Panc1 (cell line): ENCODE data around the gene MRLN. TPM values are rescaled to one million over a fixed set of nuclear protein-coding genes. Genes with fewer than 3 reads are reported as not detected.

ENCODE experiments used
- ATAC-seq: fragments of 200-7000 bp; cut with Tn5 transposase; 2 replicates; pipeline ENCODE4 v1.9.1; 2020; ENCODE audit warnings: mild to moderate bottlenecking, moderate library complexity
- BruUV-seq: library from RNA; stranded (reverse); fragments of 400-500 nt; replicated peaks from 2 replicates; lab custom pipeline; 2021; lab: Mats Ljungman, UMichigan
- CTCF ChIA-PET: fragments of 300-600 bp; sonication (Branson Sonifier 250); formaldehyde crosslinking; loops from one replicate; lab custom pipeline; 2022; ENCODE audit warnings: antibody characterized with exemption; lab: Charles Lee
- POLR2A ChIA-PET: fragments of 300-600 bp; sonication (Branson Sonifier 250); formaldehyde crosslinking; loops from one replicate; lab custom pipeline; 2022; ENCODE audit warnings: antibody characterized with exemption; lab: Charles Lee
- DNase-seq: peaks from one replicate; pipeline ENCODE4 v3.0.0-alpha.2; 2010; ENCODE audit warnings: low read depth, low spot score
- H3K27ac ChIP-seq: 2 replicates; pipeline ENCODE4 v1.5.1; 2011; ENCODE audit warnings: mild to moderate bottlenecking, low read length, inconsistent platforms
- H3K27me3 ChIP-seq: fragments of 200-500 bp; sonication (Bioruptor generic); 2 replicates; pipeline ENCODE4 v1.6.0; 2014; ENCODE audit warnings: low read length, inconsistent platforms; ENCODE audit not compliant: control insufficient read depth, insufficient read depth
- H3K36me3 ChIP-seq: fragments of 200-500 bp; sonication (Bioruptor generic); 2 replicates; pipeline ENCODE4 v1.5.1; 2014; ENCODE audit warnings: inconsistent platforms, mild to moderate bottlenecking, low read length, moderate library complexity; ENCODE audit not compliant: control insufficient read depth, insufficient read depth
- H3K4me1 ChIP-seq: 2 replicates; pipeline ENCODE4 v1.5.1; 2011; ENCODE audit warnings: inconsistent platforms, mild to moderate bottlenecking, low read length, moderate library complexity; ENCODE audit not compliant: control insufficient read depth, insufficient read depth
- H3K4me3 ChIP-seq, 2 experiments: 2 replicates each; pipeline ENCODE4 v1.5.1; 2011 to 2012; ENCODE audit warnings: low read depth in 2 of 2, low read length in 2 of 2, mild to moderate bottlenecking in 2 of 2, inconsistent platforms in 1 of 2, moderate library complexity in 1 of 2
- H3K9me3 ChIP-seq: fragments of 200-500 bp; sonication (Bioruptor generic); 2 replicates; pipeline ENCODE4 v1.5.1; 2014; ENCODE audit warnings: low read depth, mild to moderate bottlenecking, inconsistent platforms, low read length, moderate library complexity; ENCODE audit not compliant: control insufficient read depth, insufficient read depth
- CTCF ChIP-seq: fragments of 450-650 bp; IDR thresholded peaks from 2 replicates; pipeline ENCODE4 v1.5.1; 2017; ENCODE audit warnings: mild to moderate bottlenecking
- POLR2AphosphoS5 ChIP-seq: IDR thresholded peaks from 2 replicates; pipeline ENCODE4 v1.6.1; 2012; ENCODE audit warnings: mild to moderate bottlenecking, low read depth, low read length, moderate library complexity
- REST ChIP-seq, 2 experiments: IDR thresholded peaks; 2 replicates each; pipeline ENCODE4 v1.6.1; 2011 to 2012; ENCODE audit warnings: low read depth in 2 of 2, control low read depth in 1 of 2, low read length in 1 of 2, mild to moderate bottlenecking in 1 of 2, moderate library complexity in 1 of 2; ENCODE audit not compliant: insufficient read depth in 1 of 2
- SIN3A ChIP-seq: IDR thresholded peaks from 2 replicates; pipeline ENCODE4 v1.6.1; 2012; ENCODE audit warnings: low read depth, mild to moderate bottlenecking, low read length, moderate library complexity, borderline replicate concordance; ENCODE audit not compliant: insufficient read depth
- TCF7L2 ChIP-seq: IDR thresholded peaks from 2 replicates; pipeline ENCODE4 v1.6.1; 2011; ENCODE audit warnings: mild to moderate bottlenecking, low read depth, low read length, inconsistent platforms
- in situ Hi-C: cut with HindIII; loops from 2 replicates; pipeline ENCODE4 v1.10.0; 2016; ENCODE audit warnings: low sequenced_read_pairs, low pct_unique_long_range_greater_than_20kb
- intact Hi-C: fragments of 100-400 bp; cut with micrococcal nuclease; formaldehyde crosslinking; loops from one replicate; pipeline ENCODE4 v1.10.0; 2022; ENCODE audit not compliant: unreplicated experiment
- total RNA-seq: library from RNA; stranded (reverse); gene quantifications from one replicate; pipeline ENCODE4 v1.2.1, GENCODE V29; 2021; ENCODE audit not compliant: unreplicated experiment

MRLN gene
- total RNA-seq, 1 experiment from 2014 or later: not detected

DNA sequence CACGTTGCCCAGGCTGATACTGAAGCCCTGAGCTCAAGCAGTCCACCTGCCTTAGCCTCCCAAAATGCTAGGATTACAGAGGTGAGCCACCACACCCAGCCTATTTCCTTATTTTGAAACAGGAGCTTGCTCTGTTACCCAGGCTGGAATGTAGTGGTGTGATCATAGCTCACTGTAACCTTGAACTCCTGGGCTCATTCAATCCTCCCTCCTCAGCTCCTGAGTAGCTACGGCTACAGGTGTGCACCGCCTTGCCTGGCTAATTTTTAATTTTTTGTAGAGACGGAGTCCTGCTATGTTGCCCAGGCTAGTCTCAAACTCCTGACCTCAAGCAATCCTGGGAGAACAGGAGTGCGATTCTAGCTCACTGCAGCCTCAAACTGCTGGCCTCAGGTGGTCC lies 11.7 kb downstream of the MRLN start:
- CTCF ChIA-PET: no interaction called here
- H3K36me3 ChIP-seq: no peaks in the 10 kb centered on the region
- no peak overlapping the region for H3K27ac ChIP-seq
- in situ Hi-C loops: no loop called here
- no peaks in the 10 kb centered on the region for H3K9me3 ChIP-seq
- no peak for ATAC-seq
- POLR2A ChIA-PET: no interaction called here
- DNase-seq: no peak
- H3K27me3 ChIP-seq: peaks cover 9% of the 10 kb centered on the region; the same call in 1 of the 2 replicates
- H3K4me3 ChIP-seq: no peak overlapping the region
- H3K4me1 ChIP-seq: no peaks in the 10 kb centered on the region
- TF ChIP-seq CTCF (no peak), REST (IDR thresholded peaks at IDR 0.05; ENCODE audit: insufficient read depth in 1 of 2, low read depth in 2 of 2, low read length in 1 of 2) (no peak), POLR2AphosphoS5 (no peak), TCF7L2 (no peak), SIN3A (no peak)
- BruUV-seq: no TSS peak
- intact Hi-C loops: no loop called here

- Histone ChIP-seq H3K4me1 (no peaks in the 10 kb centered on the region), H3K27me3 (peaks cover 9% of the 10 kb centered on the region; the same call in 1 of the 2 replicates), H3K9me3 (no peaks in the 10 kb centered on the region), H3K36me3 (no peaks in the 10 kb centered on the region), H3K27ac (no peak overlapping the region), H3K4me3 (no peak overlapping the region)
- in situ Hi-C loops: no loop called here
- DNase-seq (no peak), ATAC-seq (no peak)
- POLR2A ChIA-PET: no interaction called here
- CTCF ChIA-PET: no interaction called here
- TF ChIP-seq REST (IDR thresholded peaks at IDR 0.05; ENCODE audit: insufficient read depth in 1 of 2, low read depth in 2 of 2, low read length in 1 of 2) (no peak), SIN3A (no peak), POLR2AphosphoS5 (no peak), CTCF (no peak), TCF7L2 (no peak)
- intact Hi-C loops: no loop called here
- no TSS peak for BruUV-seq
Measured at GRCh38 chr10:59741048-59741447, 12.2 kb downstream of the MRLN start.
